GM19239 (cell line): ENCODE data around the gene FOXP2.
"Not testable (repeated sequence)": the region's sequence is repeated elsewhere in the genome, so short reads cannot be mapped to it uniquely, and the experiment has no call there.

Experiments used
- DNase-seq: peaks from one replicate; pipeline ENCODE4 v3.0.0; 2011; ENCODE audit warnings: low spot score; ENCODE audit not compliant: insufficient read length
- FAIRE-seq: peaks from 2 replicates; lab custom pipeline; 2011; peaks lifted over from hg19 to GRCh38; lab: Jason Lieb, UNC

FOXP2 gene

DNA sequence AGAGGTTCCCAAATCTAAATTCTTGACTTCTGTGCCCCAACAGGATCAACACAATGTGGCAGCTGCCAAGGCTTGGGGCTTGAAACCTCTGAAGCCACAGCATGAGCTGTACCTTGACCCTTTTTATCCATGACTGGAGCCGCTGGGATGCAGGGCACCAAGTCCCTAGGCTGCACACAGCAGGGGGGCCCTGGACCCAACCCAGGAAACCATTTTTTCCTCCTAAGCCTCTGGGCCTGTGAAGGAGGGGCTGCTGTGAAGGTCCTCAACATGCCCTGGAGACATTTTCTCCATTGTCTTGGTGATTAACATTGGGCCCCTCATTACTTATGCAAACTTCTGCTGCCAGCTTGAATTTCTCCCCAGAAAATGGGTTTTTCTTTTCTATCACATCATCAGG lies 72.6 kb downstream of the FOXP2 start:
- no peak for DNase-seq
- FAIRE-seq, result no peak

DNA sequence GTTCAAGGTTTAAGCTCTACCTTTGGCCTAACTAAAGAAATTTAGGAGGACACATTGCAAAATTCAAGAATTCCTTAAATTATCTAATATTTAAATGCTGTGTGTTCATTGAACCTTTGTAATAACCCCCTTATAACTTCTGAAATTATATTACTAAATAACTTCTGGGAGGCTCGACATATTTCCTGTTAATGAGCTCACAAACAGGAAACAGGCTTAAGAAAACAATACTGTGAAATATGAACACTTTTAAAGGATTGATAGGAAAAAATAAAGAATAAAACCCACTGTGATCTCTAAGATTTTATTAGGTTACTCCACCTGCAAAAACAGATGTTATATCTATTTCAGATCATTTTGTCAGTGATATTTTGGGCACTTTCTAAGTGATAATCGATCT lies 74.1 kb downstream of the FOXP2 start:
- FAIRE-seq, result no peak
- no peak for DNase-seq

DNA sequence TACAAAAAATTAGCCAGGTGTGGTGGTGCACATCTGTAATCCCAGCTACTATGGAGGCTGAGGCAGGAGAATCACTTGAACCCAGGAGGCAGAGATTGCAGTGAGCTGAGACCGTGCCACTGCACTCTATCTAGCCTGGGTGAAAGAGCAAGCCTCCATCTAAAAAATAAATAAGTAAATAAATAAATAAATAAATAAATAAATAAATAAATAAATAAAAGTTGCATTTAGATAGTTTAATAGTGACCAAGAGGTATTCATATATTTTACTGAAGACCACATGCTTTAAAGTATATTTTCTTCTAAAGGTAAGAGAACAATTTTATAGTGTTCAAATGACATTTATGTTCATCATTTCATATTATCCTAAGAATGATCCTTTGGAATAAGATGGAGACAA lies 82.9 kb downstream of the FOXP2 start:
- DNase-seq, FAIRE-seq: not testable (repeated sequence)

DNA sequence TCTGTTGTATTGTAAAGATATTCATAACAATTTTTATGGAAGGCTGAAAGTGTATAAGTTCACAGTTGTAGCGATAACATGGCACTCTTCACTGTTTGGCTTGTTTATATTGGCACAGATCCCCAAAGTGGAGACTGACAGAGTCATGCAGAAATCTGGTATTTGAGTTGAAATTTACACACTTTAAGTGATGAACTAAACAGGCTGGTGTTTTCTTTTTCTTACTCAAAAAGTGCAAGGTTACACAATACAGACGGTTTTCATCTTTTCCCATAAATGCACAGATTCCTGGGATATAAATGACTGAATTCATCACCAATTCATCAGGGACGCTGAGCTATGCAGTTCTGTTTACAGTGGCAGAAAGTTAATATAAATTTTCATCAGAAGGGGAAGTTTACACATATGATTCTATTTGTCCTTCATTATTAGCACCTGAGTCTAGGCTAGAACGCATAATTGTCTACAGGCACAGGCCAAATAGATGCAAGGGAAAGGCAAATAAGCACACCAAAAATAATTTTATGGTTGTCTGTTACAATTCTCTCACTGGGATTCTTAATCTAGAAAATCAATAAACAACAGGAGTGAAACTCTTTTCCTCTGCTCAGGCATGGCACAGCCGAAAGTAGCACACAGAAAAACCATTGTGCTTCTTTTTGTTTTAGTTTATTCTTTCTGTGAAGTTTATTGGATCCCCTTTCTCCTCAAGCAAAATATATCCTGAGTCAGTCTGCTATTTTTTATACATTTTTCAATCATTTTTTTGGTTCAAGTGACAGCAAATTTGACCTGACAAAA lies 88.0 kb downstream of the FOXP2 start:
- no peak for DNase-seq
- no peak for FAIRE-seq

DNA sequence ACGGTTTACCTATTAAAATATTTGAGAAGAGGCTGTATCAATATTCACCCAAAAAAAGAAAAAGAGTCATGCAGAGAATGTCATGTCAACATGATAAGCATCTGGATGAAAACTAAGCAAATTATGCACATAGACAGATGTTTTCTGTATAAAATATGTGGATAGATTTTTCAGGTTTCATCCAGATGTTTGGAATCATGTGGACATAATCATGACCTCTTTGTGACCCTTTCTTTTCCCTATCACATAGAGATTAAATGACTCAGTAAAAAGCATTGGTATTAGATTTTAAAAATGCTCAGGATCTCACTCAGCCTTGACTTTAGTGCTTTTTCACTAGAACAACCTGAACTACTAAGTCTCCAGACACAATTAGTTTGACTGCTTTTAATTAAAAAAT lies 90.0 kb downstream of the FOXP2 start:
- no peak for FAIRE-seq
- DNase-seq, result no peak

DNA sequence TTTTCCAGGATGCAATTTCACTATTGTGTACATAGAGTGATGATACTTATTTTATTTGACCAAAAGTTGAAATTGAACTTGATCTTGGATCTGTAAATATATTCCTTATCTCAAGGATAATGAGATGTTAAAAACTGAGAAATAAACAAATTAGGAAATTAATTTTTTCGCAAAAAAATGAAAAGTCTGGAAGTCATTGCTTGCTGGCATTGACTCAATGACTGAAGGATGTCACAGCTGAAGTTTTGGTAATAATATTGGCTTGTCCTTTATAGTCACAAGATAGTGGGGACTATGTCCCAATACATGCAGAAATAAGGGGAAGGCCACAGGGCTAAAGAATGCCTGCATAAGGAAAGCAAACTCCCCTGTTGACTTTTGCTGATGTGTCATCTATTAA lies 92.8 kb downstream of the FOXP2 start:
- no peak for FAIRE-seq
- DNase-seq, result no peak

DNA sequence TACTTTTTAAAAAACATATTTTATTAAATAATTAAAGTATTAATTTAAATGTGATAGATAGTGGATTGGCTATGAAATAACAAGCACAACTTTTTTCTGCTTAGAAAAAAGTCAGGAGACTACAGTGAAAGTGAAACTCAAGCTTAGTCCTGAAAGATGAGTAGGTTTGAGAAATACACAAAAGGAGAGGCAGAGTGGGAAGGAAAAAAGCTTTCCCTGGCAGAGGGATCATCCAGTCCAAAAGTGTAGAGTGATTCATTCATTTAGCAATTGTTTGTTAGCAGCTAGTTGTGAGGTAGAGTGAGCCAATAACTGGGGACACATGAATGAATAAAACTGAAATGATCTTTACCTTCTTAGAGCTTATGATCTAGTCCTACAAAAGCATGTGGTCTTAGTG lies 93.5 kb downstream of the FOXP2 start:
- FAIRE-seq (no peak), DNase-seq (no peak)

DNA sequence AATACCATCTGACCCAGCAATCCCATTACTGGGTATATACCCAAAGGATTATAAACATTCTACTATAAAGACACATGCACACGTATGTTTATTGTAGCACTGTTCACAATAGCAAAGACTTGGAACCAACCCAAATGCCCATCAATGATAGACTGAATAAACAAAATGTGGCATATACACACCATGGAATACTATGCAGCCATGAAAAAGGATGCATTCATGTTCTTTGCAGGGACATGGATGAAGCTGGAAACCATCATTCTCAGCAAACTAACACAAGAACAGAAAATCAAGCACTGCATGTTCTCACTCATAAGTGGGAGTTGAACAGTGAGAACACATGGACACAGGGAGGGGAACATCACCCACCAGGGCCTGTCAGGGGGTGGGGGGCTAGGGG lies 96.2 kb downstream of the FOXP2 start:
- FAIRE-seq, result not testable (repeated sequence)

DNA sequence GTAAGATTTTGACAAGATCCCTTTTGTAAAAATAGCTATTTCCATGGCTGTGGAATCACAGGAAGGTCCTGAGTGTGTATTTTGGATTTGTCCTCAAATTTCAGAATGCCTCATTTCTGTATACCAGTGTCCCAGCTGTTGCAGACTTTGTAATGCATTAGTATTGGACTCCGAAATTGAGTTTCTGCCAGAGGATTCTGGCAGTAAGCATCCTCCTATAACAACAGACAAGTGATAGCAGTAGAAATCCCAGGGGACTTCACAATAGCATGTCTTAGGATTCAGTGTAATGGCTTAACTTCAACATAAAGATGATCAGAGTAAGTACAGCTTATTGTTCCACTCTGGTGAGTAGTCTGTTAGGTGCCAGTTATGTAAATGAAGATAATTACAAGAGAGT lies 104.6 kb downstream of the FOXP2 start:
- no peak for FAIRE-seq
- no peak for DNase-seq

More for the DNA sequence above, 96.2 kb downstream of the FOXP2 start:
- not testable (repeated sequence) for DNase-seq

DNA sequence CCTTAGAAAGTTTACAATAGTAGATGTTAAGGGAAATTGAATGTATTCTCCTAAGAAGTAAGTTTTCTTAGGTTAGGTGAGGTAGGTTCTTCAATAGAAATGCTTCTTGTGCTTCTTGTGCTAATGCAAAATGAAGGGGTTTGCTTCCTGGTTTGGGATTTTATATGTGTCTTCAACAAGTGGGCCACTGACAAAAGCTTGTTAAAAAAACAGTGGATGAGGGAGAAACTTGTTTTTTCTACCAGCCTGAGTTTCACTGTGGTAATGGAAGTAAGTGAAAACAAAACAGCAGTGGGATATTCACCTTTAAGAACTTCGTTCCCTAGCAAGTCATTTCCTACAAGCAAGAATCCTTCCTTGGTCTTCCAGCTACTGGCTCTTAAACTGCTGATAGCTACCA lies 107.5 kb downstream of the FOXP2 start:
- DNase-seq (no peak), FAIRE-seq (no peak)

DNA sequence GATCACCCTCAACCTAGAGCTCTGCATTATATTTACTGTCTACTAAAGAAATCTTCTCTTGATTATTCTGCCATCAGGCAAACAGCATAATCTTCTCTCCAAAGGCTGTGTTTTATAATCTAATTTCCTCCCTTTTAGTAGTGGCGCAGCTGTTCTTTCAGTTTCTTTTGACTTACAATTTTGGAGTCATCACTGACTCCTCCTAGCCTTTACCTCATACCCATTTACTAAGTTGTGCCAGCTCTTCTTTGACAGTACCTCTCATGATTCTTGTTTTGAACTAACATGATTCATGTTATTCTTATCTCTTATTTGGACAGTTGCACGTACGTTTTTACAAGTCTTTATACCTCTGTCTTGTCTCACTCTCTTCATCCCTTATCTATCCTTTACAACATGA lies 113.0 kb downstream of the FOXP2 start:
- no peak for DNase-seq

DNA sequence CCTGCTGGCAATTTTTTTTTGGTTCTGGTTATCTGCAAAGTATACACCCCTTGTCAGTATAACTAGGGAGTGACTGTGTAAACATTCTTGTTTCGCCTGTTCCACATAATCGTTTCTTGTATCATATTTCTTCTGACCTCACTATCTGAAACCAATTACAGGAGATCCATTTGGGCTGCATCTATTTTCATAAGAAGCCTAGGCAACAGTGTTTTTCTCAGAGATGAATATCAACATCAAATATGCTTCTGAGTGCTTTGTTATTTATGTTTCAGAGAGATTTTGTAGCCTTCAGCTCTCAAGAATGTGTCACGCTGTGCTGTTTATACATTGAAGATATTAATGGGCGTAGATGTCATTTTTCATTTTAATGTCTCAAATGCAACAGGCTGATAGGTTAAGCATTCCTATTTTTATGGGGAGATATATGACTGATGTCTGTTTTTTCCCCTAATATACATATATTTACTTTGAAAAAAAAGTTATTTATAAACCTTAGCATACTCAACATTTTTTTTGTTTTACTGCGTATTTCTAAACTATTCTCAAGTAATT lies 115.5 kb downstream of the FOXP2 start:
- DNase-seq (no peak), FAIRE-seq (no peak)

More for the DNA sequence above, 113.0 kb downstream of the FOXP2 start:
- FAIRE-seq, result no peak

DNA sequence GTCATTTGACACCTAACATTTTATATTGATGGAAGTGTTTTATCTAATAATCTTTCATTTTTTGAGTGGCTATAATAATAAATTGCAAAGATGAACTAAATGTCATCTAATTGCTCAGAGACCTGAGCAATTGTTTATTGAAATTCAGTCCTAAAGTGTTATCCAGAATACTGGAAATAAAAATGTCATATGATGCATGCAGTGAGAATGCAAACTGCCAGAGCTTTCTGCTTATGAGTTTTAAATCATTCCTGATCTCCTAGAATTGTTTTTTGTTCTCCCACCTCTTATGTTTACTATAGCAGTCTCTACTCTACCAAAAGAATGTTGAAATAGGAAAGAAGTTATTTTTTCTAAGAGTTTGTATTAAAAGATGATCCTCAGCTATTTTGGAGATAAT lies 116.7 kb downstream of the FOXP2 start:
- no peak for DNase-seq
- FAIRE-seq, result no peak

DNA sequence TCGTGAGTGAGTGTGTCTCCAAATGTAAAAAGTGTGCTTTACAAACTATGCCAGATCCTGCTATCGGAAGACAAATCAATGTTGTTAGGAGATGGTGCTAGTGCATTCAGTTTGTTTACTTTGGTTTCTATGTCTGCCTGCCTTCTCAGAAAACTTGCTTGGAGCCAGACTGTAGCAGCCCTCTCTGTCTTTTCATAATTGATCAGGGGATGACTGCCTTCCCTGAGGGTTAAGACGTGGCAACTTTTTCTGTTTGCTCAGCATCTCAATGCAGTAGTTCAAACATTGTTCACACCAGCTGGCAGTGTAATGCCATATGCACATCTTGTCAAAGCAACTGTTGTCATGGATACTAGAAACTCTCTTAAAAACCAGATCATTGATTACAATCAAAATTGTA lies 118.5 kb downstream of the FOXP2 start:
- DNase-seq, result no peak
- no peak for FAIRE-seq

DNA sequence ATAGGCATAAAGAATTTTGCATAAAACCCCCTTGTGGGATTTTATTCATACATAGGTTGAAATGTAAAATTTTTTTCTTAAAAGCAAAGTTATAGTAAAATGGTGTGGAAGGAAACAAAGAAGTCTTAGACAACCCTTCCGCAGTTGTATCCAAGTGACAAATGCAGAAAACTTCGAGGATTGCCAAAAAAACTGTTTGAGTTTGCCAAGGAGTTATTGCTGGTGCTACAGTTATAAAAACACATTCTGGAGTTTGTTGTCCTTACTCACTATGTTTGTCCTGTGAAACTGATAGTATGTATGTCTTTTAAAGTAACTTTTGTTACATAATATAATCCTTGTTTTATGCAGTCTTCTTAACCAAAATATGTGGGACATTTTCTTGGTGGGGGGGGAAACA lies 120.3 kb downstream of the FOXP2 start:
- FAIRE-seq, result no peak
- DNase-seq, result no peak

DNA sequence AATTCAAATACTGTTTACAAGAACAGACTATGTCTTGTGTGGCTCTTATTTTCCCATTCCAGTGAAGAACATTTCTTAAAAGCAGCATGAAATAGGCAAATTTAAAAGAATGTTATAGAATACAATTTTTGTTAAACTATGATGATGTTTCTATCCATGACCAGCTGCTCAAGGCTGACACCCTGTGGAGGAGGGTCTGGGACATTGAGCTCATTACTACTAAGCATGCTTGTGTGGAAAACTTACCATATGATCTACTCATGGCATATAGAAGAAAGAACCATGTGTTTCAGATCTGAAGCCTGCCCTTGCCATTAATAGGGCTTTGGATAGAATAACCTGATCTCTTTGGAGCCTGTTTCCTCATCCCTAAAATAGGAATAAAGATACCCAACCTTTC lies 125.0 kb downstream of the FOXP2 start:
- DNase-seq (no peak), FAIRE-seq (no peak)

DNA sequence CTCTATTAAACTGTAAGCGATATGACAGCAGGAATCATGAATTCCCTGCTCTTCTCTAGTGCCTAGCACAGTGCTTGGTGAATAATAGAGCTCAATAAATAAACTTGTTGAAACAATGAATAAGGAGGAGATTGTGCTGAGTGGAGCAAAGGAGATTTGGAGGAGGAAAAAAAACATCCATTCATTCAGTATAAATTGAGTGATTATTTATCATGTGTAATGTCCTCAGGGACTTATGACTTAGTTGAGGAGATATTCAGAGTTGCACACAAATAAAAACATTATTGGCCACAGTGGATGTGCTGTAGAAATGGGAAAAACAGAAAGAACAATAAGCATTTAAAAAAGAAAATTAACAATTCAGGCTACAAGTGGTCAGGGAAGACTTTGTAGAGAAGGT lies 125.7 kb downstream of the FOXP2 start:
- no peak for FAIRE-seq
- no peak for DNase-seq

DNA sequence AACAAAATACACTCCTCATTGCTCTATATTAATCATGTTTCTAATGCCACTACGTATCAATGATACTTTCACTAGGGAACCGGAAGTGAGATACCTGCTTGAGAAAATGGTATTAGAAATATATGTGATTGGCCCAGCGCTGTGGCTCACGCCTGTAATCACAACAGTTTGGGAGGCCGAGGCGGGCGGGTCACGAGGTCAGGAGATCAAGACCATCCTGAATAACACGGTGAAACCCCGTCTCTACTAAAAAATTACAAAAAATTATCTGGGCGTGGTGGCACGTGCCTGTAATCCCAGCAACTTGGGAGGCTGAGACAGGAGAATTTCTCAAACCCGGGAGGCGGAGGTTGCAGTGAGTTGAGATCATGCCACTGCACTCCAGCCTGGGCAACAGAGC lies 132.7 kb downstream of the FOXP2 start:
- DNase-seq, FAIRE-seq: not testable (repeated sequence)

DNA sequence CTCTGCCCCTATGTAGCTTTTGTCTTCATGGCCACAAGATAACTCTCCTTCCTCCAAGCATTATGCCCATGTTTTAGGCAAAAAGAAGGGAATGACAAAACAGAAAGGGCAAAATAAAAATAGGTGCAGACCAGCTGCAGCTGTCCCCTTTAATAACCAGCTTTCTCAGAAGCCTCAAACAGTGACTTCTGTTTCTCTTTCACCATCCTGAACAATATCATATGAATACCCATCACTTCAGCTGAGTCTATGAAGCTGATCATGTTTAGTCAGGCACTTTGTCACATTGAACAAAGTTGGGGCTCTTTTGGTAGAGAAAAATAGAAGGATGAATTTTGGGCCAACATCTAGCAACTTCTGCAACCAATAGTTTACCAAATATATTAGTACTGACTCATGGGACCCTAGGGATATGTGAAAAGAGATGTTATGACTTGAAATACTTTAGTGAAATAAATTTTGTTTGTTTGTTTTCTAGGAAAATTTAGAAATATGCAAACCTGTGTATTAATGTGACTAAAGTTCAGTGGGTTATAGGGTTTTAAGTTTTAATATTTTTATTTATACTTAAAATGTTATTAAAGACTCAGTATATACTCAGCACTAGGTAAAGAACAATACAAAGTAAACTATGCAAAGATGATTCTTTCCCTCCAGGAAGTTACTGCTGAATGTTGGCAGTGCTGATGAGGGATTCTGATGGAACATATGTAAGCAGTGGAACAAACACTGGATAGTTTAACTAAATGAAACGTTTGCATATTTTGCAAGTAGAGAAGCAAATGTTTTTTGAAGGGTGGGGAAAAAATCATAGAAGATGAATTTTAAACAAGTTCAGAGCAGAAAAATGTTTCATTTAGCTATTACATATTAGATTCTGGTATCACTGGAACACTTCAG lies 133.7 kb downstream of the FOXP2 start:
- FAIRE-seq (no peak), DNase-seq (no peak)

DNA sequence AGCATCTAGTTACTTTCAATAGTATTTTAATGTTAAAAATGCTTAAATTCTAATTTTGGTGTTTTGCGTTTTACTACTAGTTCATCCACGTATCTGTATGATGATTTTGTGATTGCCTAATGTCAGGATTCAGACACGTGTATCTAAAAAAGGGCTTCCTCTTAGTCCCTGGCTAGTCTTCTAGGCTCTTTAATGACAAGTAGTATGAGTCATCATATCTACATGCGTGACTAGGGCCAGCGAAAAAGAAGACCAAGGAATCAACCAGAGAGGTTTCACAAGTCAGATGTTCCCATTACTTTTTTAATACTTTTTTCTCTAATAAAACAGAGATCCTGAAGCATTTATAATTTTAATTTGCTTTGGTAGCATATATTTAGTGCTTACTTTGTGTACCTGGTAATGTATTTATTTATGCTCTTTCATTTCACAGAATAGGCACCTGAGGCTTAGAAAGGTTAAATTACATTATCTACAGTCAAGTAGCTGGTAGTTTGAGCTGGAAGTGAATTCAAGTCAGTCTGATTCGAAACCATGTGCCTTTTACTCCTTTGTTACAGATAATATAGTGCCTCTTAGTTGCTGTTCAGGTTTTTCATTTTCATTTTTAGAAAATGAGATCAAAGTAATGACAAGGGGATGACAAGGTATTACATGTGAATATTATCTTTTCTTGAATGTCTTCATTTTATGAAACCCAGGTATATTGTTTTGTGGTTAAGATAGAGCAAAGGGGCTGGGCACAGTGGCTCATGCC lies 140.3 kb downstream of the FOXP2 start:
- DNase-seq, result no peak
- FAIRE-seq, result no peak
